ENCODE data around the gene DLD.
"Not testable (repeated sequence)": the region's sequence is repeated elsewhere in the genome, so short reads cannot be mapped to it uniquely, and the experiment has no call there.

Gene DLD

DNA sequence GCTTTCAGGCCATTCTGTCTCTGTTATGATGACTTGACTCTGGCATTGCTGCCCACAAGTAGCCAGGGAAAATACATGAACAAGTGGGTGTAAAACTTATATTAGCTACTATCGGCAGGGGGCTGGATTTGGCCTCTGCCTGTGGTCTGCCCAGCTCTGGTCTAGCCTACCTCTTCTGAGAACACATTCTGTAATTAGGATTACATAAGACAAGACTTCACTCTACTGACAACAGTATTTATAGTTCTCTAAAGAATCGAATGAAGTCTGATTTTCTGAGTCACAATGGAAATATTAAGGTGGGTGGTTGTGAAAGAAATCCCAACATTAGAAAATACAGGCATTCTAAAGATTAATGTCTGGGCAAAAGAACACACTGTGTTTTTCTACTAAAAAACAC is 55.5 kb downstream of the DLD start:
- DNase-seq: no peak

DNA sequence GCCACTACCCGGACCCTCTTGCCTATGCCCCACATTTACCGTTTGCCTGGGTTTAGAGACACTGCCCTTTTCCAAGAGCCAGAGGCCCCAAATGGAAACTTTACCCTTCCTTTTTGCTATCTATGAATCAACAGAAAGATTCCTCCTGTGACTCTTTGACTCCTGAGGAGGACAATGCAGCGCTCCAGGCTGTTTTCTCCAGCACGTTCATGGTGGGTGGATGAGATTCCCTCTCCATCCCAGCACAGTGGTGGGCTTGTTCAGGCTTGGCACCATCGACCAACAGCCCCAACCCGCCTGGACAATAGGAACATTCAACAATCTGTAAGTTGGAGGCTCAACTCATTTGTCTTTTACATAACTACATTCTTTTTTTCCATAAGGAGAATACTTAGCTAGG is 55.9 kb downstream of the DLD start:
- no peak for DNase-seq

DNA sequence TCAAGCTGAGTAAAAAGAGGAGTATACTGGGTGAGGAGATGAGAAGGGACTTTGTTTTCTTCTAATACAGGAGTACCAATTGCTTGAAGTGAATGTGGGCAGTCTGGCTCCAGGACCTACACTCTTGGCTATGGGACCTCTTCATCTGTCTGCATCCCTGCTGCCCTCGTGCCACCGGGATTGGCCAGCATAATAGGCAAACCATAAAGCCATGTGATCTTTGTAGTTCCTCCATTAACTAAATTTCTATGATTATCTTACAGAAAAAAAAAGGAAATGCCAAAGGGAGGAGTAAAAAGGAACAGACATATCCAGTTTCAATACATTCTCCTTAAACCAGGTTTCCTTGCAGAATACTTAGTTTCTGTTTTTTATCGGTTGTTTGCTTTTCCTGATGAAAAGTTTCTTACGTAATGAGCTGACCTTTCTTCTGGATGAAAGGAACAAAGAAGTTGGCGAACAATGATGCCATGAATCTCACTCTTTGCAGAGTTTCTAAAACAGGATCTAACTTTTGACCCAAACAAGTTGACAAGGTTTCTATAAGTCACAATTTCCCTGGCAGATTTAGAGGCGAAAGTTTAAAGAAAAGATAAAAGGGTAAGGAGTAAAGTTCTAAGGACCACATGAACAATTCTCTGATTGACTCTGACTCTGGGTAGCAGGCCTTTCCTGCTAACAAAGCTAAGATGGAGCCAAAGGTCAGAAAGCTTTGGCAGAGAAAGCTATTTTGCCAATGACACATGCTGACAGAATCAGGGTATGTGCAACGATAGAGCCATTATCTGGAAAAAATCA is 57.9 kb downstream of the DLD start:
- DNase-seq: no peak

DNA sequence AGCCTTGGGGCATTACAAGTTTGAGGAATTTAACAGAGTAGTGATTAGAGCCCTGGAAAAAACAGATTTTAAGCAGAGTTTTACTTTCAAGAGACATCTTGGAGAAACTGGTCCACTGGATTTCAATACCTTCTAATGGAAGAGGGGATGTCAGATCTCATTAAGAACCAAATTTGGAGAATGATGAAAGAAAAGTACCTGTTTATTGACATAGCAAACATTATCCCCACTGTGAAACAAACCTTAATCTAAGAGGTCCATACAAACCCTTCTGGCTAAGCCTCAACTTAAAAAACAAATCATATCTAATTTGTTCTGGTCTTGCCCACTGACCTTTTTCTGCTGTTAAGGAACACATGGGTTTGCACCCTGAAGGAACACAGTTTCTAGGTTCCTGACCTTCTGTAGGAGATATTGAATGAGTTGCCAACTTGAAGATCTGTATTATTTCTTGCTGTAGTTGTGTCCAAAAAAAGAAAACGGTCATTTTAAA is 58.5 kb downstream of the DLD start:
- no peak for DNase-seq

DNA sequence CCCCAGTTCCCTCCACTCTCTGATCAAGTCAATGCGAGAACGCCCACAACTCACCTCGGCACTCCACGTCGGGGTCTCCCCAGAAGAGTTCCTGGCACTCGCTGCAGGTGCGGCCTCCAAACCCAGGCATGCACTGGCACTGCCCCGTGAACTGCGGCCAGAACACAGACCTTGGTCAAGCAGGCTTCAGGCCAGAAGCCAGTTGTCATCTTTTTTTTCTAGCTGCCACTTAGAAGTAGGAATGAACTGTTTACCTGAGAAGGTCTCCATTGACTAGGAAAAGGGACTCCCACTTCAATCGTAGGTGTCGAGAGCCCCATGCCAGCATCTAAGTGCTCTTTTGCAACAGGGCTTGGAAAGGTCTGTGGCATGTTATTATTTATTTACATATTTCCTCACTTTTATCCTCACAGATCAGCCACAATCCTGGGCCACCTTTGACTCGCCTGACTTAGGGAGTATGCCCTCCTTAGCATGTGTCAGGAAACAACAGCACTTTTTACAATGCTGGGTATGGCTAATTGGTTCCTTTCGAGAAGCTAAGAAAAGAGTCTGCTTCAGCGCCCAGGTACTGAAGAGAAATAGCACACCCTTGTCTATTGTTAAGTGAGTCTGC is 60.3 kb downstream of the DLD start:
- DNase-seq: no peak

DNA sequence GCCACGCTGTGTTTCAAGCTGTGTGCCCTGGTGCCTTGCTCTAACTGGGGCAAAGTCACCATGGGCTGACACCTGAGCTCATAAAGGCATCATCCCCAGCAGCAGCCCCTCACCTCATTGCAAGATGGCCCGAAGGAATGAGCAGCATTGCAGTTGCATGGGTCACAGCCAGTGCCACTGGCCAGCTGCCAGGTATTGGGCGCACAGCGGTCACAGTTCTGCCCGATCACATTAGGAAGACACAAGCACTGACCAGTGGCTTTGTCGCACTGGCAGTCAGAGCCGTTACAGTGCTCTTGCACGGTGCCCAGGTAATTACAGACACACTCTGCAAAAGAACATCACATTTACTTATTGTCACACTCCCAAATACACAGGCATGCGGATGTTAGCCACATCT is 60.9 kb downstream of the DLD start:
- no peak for DNase-seq

DNA sequence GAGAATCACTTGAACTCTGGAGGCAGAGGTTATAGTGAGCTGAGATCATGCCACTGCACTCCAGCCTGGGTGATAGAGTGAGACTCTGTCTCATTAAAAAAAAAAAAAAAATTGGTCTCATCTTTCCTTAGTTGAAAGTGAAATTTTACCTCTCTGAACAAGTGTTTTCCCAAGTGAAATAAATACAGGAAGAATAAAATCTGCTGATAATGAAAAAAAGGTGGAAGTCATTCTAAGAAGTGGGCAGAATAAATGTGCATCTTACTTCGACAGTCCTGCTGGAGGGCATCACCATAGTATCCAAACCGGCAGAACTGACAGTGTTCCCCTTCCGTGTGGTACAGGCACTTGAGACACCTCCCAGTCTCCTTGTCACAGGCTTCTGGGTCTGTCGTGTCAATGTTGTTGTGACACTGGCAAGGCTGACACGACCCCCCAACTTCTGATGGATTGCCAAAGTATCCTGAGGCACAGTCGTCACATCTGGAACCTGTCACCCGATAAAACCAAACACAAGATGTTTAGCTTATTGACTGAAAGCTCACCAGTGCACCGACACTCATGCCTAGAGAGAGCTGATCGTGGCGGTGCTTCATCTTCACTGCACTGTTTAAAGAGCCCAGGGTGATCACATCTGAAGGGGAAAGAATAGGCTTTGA is 62.4 kb downstream of the DLD start:
- no peak for DNase-seq

DNA sequence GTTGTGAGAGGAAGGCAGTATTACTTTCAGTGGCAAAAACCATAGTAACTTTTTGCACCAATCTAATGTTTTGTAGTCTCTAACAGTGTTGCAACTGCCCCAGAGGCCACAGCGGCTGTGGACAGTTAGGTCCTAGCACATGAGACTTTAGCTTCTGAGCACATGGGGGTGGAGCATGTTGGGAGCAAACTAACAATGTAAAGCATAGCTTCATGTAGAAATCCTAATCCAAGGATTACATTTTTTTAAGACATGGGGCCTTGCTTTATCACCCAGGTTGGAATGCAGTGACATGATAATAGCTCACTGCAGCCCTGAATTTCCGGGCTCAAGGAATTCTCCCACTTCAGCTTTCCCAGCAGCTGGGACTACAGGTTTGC is 62.9 kb downstream of the DLD start:
- DNase-seq: no peak

DNA sequence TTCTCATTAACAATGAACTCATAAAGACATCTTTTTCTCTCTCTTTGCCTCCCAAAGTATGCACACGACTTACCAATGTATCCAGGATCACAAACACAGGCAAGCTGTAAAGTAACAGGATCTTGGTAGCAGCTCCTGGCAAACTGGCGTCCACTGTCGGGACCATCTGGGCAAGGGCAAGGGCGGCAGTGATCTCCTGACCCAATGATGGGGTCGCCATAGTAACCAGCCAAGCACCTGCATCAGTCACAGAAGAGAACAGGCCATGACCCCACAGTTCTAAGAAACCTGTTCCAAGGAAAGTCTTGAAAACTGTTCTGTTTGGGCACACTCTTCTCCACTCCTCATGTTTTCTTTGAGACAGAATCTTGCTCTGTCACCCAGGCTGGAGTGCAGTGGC is 64.4 kb downstream of the DLD start:
- DNase-seq: no peak

DNA sequence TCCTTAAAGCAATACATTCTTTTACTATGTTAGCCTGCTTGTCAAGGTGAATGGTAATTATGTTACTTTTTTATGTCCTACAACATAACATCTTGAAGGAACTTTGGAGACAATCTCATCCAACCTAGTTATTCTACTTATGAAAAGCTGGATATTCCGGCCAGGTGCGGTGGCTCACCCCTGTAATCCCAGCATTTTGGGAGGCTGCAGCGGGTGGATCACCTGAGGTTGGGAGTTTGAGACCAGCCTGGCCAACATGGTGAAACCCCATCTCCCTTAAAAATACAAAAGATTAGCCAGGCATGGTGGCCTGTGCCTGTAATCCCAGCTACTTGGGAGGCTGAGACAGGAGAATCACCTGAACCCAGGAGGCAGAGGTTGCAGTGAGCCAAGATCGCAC is 66.0 kb downstream of the DLD start:
- DNase-seq: not testable (repeated sequence)

DNA sequence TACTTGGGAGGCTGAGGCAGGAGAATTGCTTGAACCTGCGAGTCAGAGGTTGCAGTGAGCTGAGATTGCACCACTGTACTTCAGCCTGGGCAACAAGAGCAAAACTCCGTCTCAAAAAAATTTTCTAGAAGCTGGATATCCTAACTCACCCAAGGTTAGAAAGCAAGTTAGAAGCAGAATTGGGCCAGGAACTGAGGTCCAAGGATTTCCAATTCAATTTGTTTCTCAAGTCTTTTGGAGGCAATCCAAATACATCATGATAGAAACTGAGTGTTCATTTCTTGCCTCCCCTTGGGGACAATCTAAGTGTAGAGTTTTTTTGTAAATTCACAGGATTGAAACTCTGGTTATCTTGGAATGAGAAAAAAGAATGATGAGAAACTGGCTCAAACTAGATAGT is 66.5 kb downstream of the DLD start:
- no peak for DNase-seq

DNA sequence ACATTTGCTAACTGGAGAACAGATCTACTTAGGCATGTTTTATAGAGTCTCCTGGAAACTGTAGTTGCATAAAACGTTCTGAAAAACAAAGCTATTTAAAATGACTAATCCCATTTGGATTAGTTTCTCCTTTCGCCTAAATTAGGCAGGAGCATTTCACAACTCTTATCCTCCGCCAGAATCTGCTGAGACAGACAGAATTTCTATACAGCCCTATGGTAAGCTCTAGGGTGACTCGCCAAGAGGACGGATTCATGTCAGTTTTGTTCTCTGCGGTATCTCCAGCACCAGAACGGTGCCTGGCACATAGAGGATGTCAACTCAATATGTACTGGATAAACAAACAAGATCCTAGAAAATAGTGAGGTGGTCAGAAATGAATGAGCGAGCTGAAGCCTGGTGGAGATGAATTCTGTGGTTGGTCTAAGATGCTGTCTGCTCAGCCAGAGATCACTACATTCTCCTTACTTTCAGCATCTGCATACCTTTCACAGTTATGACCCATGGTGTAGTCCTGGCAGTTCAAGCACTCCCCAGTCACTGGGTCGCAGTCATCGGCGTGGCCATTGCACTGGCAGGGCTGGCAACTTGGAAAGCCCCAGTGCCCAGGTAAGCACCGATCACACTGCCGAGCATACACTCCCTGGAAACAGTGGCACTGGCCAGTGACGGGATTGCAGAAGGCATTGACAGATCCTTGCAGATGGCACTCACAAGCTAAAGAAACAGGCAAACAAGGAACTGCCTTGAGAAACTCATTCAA is 68.0 kb downstream of the DLD start:
- DNase-seq: no peak

DNA sequence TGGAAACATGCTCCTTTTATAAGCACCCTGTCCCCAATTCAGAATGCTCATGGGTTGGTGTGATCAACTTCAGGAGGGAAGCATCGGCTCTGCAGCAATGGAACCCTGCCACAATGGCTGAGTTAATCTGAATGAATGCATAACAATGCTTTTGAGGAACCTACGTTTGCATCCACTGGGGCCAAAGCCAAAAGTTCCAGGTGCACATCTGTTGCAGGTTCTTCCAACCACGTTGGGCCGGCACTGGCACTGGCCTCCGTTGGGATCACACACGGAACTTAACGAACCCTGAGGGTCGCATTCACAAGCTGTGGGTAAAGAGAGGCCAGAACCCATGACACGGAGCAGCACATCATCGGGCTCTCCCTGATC is 68.5 kb downstream of the DLD start:
- no peak for DNase-seq

DNA sequence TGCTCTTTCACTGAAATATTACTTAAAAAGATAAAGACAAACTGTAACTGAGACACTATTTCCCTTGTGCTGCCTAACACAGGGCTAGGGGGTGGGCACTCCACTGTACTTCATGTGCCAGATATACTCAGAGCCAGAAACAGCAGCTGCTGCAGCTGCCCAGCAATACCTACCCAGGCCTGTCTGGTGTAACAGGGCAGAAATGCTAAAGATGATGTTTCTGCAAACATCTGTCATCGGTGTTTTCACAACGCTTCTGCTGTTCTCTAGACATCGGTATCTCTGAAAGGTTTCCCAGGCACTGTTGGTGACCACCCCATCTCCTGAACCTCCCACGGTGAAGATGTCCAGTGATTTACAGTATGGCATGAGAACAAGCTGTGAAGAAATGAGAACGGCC is 69.3 kb downstream of the DLD start:
- DNase-seq: no peak

DNA sequence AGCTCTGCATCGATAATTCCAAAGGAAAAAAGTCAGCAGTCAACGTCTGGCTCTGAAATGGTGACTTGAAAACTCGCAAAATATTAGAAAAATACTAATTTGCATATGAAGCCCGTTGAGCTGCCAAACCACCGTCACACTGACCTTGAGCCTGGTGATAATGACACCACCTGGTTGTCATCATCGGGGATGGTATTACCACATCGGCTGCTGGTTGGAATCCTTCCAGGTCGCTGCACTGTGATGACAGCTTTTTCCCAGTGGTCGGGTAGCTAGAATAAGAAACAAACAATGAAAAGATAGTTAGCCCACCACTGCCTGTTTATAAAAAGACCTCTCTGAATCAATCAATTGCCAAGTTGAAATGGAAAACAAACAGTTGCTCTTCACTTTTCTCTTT is 70.4 kb downstream of the DLD start:
- no peak for DNase-seq

DNA sequence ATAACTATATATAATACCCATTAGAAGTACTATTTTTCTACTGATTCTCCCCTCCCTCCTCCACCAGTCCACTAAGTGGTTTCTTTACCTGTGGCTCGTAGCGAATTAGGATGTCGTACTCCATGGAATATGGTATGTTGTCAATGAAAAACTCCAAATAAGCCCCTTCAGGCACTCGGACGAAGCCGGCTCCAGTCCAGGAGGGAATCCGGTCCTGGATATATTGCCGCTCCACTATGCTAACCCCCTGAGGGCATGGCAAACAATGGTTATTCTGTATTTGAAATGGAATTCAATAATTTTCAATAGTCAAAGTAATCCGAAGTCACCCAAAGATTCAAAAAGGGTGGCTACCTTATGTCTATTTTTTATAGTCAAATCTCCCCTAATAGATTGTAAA is 71.8 kb downstream of the DLD start:
- no peak for DNase-seq

DNA sequence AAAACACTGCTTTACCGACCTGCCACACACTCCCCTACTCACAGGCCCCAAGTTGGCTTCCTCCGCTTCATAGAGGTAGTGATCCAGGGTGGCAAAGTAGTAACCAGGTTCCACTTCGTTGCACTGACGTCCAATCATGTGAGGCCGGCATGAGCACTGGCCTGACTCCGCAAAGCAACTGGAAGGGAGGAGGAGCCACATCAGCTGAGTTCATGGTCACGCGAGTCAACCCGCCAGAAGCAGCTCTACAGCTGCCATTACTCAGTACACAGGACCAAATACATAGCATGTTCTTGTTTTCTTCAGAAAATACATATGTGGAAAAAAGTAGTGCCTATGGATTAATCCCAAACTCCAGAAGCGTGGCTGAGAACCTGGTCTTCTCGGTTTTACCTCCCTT is 73.5 kb downstream of the DLD start:
- DNase-seq: no peak

DNA sequence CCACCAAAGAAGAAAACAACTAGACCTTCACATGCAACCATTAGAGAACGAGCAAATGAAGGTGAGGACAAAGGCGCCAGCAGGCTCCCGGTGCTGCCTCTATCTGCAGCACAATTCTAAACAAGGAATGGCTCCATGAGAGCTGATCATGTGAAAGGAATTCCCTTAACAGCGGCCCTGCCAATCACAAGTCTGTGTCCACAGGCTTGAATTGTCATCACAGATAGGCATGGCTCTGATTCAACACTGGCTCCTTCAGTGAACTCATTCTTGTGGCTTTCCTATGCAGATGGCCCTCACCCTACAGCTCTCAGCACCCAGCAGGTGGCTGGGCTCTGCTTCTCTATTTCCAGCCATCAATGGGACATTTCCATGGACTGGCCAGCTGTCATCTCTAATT is 75.7 kb downstream of the DLD start:
- no peak for DNase-seq

DNA sequence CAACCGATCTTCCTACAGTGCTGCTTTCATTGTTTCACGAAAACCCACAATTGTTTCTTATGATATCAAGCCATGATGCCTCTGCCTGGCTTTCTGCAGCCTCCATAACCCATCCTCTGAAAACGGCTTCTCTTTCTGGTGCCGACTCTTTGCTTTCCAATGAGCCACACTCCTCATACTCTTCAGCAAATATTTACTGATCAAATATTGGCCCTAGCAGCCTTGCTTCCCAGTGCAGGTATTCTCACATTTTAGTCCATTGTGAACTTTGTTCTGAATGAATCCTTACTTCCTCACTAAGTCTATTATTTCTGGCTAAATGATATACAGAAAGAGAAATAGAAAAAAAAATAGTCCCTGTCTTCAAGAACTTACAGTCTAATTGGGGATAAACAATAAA is 76.4 kb downstream of the DLD start:
- no peak for DNase-seq

DNA sequence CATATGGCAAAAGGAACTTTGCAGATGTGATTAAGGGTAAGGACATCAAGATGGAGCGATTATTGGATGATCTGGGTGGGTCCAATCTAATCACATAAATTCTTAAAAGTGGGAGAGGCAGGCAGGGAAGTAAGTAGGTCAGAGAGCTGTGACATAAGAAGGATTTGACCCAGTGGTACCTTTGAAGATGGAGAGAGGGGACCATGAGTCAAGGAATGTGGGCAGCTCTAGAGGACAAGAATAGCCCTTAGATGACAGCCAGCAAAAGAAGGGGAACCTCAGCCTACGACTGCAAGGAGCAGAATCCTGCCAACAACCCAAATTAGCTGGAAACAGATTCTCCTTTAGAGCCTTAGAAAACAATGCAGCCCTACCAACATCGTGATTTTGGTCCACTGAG is 77.5 kb downstream of the DLD start:
- no peak for DNase-seq

DNA sequence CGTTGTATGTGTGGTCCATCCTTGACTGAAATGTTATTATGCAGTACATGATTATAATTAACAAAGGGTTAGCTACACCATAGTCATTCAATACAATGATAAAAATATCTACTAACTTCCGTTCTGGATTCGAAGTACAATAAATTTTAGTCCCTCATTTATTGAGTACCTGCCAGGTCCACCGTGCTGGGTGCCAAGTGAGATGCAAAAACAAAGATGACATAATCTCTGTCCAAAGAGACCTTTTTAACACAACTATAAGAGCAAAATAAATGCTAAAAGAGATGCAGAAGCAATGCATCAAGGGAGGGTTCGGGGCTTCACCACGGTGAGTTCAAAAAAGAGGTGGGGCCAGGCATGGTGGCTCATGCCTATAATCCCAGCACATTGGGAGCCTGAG is 78.9 kb downstream of the DLD start:
- DNase-seq: no peak

Measured in activated gamma-delta T cell (primary cell).